ENCODE data around the gene VPS13D.

DNA sequence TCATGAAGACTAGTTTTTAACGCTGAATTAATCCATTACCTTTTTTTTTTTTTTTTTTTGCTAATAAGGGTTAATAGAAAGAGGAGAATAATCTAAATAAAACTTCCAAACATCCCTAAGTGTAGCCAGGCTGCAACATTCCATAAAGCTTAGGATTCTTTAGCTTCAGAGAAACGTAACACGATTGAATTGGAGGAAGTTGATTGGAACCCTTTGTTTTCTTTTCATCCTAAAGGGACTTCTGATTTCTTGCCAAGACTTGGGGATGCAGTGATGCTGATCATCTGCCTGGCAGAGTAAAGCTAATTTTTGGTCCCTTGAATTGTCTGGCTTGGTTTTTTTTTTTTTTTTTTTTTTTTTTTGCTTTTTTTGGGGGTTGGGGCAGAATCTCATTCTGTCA lies 142.9 kb downstream of the VPS13D start:
- TF ChIP-seq, protein P1, sequence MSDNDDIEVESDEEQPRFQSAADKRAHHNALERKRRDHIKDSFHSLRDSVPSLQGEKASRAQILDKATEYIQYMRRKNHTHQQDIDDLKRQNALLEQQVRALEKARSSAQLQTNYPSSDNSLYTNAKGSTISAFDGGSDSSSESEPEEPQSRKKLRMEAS (CRISPR knock-in tag; IDR thresholded peaks at IDR 0.05), result no peak
- TF ChIP-seq ZNF396 (CRISPR knock-in tag; IDR thresholded peaks at IDR 0.05; ENCODE audit: borderline replicate concordance) (no peak), FOXP1 (CRISPR knock-in tag; IDR thresholded peaks at IDR 0.05; ENCODE audit: borderline replicate concordance) (no peak), ESRRA (CRISPR knock-in tag; IDR thresholded peaks at IDR 0.05; ENCODE audit: borderline replicate concordance) (no peak), FOXK1 (CRISPR knock-in tag; IDR thresholded peaks at IDR 0.05) (no peak), ELF4 (CRISPR knock-in tag; IDR thresholded peaks at IDR 0.05; ENCODE audit: low read depth) (no peak), ZBTB21 (CRISPR knock-in tag; IDR thresholded peaks at IDR 0.05; ENCODE audit: borderline replicate concordance) (no peak)
- TF ChIP-seq, protein P2, sequence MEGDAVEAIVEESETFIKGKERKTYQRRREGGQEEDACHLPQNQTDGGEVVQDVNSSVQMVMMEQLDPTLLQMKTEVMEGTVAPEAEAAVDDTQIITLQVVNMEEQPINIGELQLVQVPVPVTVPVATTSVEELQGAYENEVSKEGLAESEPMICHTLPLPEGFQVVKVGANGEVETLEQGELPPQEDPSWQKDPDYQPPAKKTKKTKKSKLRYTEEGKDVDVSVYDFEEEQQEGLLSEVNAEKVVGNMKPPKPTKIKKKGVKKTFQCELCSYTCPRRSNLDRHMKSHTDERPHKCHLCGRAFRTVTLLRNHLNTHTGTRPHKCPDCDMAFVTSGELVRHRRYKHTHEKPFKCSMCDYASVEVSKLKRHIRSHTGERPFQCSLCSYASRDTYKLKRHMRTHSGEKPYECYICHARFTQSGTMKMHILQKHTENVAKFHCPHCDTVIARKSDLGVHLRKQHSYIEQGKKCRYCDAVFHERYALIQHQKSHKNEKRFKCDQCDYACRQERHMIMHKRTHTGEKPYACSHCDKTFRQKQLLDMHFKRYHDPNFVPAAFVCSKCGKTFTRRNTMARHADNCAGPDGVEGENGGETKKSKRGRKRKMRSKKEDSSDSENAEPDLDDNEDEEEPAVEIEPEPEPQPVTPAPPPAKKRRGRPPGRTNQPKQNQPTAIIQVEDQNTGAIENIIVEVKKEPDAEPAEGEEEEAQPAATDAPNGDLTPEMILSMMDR (IDR thresholded peaks at IDR 0.05), result no peak
- TF ChIP-seq, protein P3, sequence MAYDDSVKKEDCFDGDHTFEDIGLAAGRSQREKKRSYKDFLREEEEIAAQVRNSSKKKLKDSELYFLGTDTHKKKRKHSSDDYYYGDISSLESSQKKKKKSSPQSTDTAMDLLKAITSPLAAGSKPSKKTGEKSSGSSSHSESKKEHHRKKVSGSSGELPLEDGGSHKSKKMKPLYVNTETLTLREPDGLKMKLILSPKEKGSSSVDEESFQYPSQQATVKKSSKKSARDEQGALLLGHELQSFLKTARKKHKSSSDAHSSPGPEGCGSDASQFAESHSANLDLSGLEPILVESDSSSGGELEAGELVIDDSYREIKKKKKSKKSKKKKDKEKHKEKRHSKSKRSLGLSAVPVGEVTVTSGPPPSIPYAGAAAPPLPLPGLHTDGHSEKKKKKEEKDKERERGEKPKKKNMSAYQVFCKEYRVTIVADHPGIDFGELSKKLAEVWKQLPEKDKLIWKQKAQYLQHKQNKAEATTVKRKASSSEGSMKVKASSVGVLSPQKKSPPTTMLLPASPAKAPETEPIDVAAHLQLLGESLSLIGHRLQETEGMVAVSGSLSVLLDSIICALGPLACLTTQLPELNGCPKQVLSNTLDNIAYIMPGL (CRISPR knock-in tag; IDR thresholded peaks at IDR 0.05), result no peak
- TF ChIP-seq, protein P4, sequence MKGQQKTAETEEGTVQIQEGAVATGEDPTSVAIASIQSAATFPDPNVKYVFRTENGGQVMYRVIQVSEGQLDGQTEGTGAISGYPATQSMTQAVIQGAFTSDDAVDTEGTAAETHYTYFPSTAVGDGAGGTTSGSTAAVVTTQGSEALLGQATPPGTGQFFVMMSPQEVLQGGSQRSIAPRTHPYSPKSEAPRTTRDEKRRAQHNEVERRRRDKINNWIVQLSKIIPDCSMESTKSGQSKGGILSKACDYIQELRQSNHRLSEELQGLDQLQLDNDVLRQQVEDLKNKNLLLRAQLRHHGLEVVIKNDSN (CRISPR knock-in tag; IDR thresholded peaks at IDR 0.05), result no peak

All from WTC11 (cell line).